BE2C (cell line): ENCODE results near the gene PARD3.

Source experiments
- DNase-seq: peaks from one replicate; pipeline ENCODE4 v3.0.0-alpha.2; 2020
- H3K27me3 ChIP-seq: fragments of 250-450 bp; sonication (Bioruptor Pico); 2 replicates; pipeline ENCODE4 v1.5.1; 2020; ENCODE audit warnings: mild to moderate bottlenecking
- H3K36me3 ChIP-seq: fragments of 250-450 bp; sonication (Bioruptor Pico); 2 replicates; pipeline ENCODE4 v1.5.1; 2020; ENCODE audit warnings: mild to moderate bottlenecking
- H3K4me1 ChIP-seq: fragments of 250-450 bp; sonication (Bioruptor Pico); 2 replicates; pipeline ENCODE4 v1.5.1; 2020
- H3K4me3 ChIP-seq: 2 replicates; pipeline ENCODE4 v1.5.1; 2011; ENCODE audit warnings: low read depth, low read length
- H3K9me3 ChIP-seq: fragments of 250-450 bp; sonication (Bioruptor Pico); 2 replicates; pipeline ENCODE4 v1.5.1; 2020
- TF ChIP-seq, protein P1 (sequence below): IDR thresholded peaks from 2 replicates; pipeline ENCODE4 v1.5.1; 2012; ENCODE audit warnings: mild to moderate bottlenecking, low read depth, low read length

Gene PARD3

GRCh38 chr10:34109495-34109894 is 705.6 kb downstream of the PARD3 start:
- TF ChIP-seq, protein P1, sequence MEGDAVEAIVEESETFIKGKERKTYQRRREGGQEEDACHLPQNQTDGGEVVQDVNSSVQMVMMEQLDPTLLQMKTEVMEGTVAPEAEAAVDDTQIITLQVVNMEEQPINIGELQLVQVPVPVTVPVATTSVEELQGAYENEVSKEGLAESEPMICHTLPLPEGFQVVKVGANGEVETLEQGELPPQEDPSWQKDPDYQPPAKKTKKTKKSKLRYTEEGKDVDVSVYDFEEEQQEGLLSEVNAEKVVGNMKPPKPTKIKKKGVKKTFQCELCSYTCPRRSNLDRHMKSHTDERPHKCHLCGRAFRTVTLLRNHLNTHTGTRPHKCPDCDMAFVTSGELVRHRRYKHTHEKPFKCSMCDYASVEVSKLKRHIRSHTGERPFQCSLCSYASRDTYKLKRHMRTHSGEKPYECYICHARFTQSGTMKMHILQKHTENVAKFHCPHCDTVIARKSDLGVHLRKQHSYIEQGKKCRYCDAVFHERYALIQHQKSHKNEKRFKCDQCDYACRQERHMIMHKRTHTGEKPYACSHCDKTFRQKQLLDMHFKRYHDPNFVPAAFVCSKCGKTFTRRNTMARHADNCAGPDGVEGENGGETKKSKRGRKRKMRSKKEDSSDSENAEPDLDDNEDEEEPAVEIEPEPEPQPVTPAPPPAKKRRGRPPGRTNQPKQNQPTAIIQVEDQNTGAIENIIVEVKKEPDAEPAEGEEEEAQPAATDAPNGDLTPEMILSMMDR = no peak
- DNase-seq = no peak
- no peak overlapping the region for H3K4me3 ChIP-seq
- peaks cover 2% of the 10 kb centered on the region; the same call in 1 of the 2 replicates for H3K4me1 ChIP-seq
- no peaks in the 10 kb centered on the region for H3K27me3 ChIP-seq
- H3K36me3 ChIP-seq = no peaks in the 10 kb centered on the region
- no peaks in the 10 kb centered on the region; the same call in 1 of the 2 replicates for H3K9me3 ChIP-seq

DNA sequence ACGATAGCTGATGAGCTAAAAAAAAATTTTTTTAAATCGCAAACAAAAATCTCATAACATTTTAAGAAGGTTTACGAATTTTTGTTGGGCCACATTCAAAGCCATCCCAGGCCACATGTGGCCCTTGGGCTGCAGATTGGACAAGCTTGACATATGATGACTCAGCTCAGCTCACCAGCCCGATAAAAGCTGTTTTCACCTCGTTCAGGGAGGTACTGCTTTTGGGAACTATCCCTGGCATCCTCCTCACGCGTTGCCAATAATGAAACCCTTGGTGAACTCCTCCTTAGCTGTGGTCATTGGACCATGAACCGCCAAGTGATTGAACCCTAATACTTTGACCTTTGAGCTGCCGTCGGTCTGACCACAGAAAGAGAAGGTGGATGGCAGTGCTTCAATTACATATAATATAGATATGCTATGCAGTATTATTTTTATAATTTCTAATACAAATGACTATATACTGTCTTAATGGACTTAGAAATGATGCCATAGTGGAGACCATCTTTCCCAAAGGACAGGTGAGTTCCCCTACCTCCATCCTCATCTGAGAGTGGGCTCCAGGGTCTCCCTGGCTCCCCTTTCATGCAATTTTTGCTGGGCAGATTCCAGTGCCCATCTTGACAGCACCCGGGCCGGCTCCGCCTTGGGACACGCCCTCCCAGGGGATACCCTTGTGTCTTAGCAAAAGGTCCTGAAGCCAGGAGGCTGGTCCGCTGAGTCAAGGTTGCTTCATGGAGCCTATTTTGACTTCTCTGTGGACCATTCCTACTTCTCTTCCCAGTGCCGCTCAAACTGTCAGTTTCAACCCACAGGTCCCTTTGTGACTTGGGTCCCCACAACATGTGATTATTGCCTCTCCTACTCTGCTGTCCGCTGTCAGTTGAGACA is 707.2 kb downstream of the PARD3 start:
- H3K36me3 ChIP-seq = no peaks in the 10 kb centered on the region
- no peaks in the 10 kb centered on the region; the same call in 1 of the 2 replicates for H3K9me3 ChIP-seq
- H3K4me1 ChIP-seq = peaks cover 2% of the 10 kb centered on the region; the same call in 1 of the 2 replicates
- TF ChIP-seq, protein P1 = no peak
- DNase-seq = no peak
- no peak overlapping the region for H3K4me3 ChIP-seq
- H3K27me3 ChIP-seq = no peaks in the 10 kb centered on the region

- DNase-seq = no peak
- Histone ChIP-seq H3K4me3 (no peak overlapping the region), H3K9me3 (no peaks in the 10 kb centered on the region), H3K36me3 (no peaks in the 10 kb centered on the region), H3K27me3 (no peaks in the 10 kb centered on the region), H3K4me1 (peaks cover 2% of the 10 kb centered on the region; the same call in 1 of the 2 replicates)
- TF ChIP-seq, protein P1 = no peak
Measured at GRCh38 chr10:34106356-34106885, 708.7 kb downstream of the PARD3 start.

DNA sequence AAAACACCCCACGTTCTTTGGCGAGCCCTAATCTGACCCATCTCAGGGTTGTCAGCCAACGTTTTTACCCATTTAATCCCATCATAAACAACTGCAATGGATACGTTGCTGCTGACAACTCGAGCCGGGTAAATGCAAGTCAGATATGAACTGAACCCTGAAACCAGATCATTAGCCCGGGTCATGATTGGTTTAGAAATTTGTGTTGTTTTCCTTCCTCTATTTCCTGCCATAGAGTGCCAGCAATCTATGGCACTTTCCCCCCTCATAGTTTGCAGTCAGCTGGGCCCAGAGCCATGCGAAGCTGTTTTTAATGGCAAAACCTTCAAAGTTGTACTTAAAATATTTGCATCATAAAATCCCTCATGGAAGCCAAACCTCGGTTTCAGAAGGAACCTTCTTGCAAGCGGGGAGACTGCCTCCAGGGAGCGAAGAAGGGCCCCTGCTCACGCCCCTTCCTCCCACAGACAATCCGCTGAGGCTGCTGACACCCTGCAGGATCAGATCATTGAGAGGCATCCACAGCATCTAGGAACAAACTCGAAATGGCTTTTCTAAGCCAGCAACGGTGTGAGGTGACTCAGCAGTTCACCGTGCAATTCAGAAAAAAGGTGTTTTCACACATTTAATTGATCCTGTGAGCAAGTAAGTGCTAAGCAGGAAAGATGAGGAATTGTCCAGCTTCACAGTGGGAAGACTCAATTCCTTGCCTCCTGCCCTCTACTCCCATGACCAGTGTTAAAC is 710.1 kb downstream of the PARD3 start:
- no peaks in the 10 kb centered on the region for H3K27me3 ChIP-seq
- no peaks in the 10 kb centered on the region for H3K9me3 ChIP-seq
- TF ChIP-seq, protein P1 = no peak
- no peaks in the 10 kb centered on the region for H3K36me3 ChIP-seq
- H3K4me1 ChIP-seq = no peaks in the 10 kb centered on the region; the same call in 1 of the 2 replicates
- H3K4me3 ChIP-seq = no peak overlapping the region
- no peak for DNase-seq

DNA sequence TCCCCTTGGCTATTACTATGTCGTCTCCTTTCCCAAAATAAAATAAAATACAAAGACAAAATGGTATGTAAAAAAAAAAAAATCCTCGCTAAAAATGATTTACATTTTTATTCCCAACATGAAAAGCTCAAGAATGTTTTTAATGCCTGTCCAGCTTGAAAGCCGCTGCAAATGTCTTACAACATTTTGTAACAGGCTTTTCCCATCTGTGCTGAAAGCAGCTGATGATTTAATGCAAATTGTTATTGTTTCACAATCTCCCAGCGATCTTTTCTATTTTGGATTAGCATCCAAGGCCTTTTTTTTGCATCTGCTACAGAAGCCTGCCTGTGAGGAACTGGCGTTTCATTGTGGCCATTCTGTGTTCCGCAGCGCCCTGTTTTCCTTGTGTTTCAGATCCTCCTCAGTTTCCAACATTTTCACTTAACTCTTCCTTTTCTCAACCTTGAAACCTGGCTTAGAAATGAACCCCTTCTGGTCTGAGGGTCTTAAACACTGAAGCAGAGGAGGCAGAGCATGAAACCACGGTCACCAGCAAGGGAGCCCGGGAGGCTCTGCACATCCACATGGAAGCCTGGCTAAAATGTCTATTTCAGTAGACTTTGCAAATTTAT is 712.1 kb downstream of the PARD3 start:
- no peak for DNase-seq
- Histone ChIP-seq H3K4me3 (no peak overlapping the region), H3K36me3 (no peaks in the 10 kb centered on the region), H3K27me3 (no peaks in the 10 kb centered on the region), H3K4me1 (no peaks in the 10 kb centered on the region; the same call in 1 of the 2 replicates), H3K9me3 (no peaks in the 10 kb centered on the region)
- TF ChIP-seq, protein P1 = no peak
